Heart right ventricle (tissue), 16 donors: Measurements from ENCODE around the gene SOX4. TPM values are rescaled to one million over a fixed set of nuclear protein-coding genes. Genes with fewer than 3 reads are reported as not detected.

Experiments used
- ATAC-seq, 8 donors: fragments of 200-7000 bp; cut with Tn5 transposase; one replicate each; pipeline ENCODE4 v1.9.1; 2020; ENCODE audit warnings: mild to moderate bottlenecking in 8 of 8, moderate library complexity in 8 of 8, moderate number of reproducible peaks in 1 of 8
- DNase-seq, 2 donors: peaks; one replicate each; pipeline ENCODE4 v3.0.0-alpha.2; 2020
- H3K27ac ChIP-seq, 10 donors: fragments of 200-600 bp; sonication (generic) in 2 of 10; one replicate each; pipeline versions ENCODE4 v1.5.0 to v1.8.0; 2020 to 2022; ENCODE audit warnings: mild to moderate bottlenecking in 3 of 10
- H3K27me3 ChIP-seq, 7 donors: fragments of 200-600 bp; one replicate each; pipeline ENCODE4 v1.8.0; 2021 to 2022; ENCODE audit warnings: mild to moderate bottlenecking in 2 of 7
- H3K36me3 ChIP-seq, 9 donors: fragments of 200-600 bp; sonication (generic) in 1 of 9; one replicate each; pipeline versions ENCODE4 v1.5.0 to v1.8.0; 2020 to 2022; ENCODE audit warnings: mild to moderate bottlenecking in 2 of 9
- H3K4me1 ChIP-seq, 9 donors: fragments of 200-600 bp; sonication (generic) in 1 of 9; one replicate each; pipeline versions ENCODE4 v1.5.0 to v1.8.0; 2020 to 2022; ENCODE audit warnings: mild to moderate bottlenecking in 4 of 9
- H3K4me3 ChIP-seq, 10 donors: fragments of 200-600 bp; sonication (generic) in 2 of 10; one replicate each; pipeline versions ENCODE4 v1.5.0 to v1.8.0; 2020 to 2022; ENCODE audit warnings: mild to moderate bottlenecking in 7 of 10, moderate library complexity in 2 of 10
- H3K9me3 ChIP-seq, 11 donors: fragments of 200-600 bp in 10 of 11; sonication (generic) in 2 of 11; one replicate each; pipeline versions ENCODE4 v1.5.0 to v1.8.0; 2013 to 2022; ENCODE audit warnings: mild to moderate bottlenecking in 2 of 11, control low read depth in 1 of 11, moderate library complexity in 1 of 11
- WGBS, 2 donors: extraction: QIAGEN DNeasy Blood & Tissue Kit; methylation state at CpG; one replicate each; pipeline ENCODE4 v1.1.7; 2013; ENCODE audit warnings: inconsistent platforms in 1 of 2; 5-methylcytosine and 5-hydroxymethylcytosine counted together
- intact Hi-C, 10 donors: fragments of 100-400 bp; cut with DNase I; formaldehyde crosslinking; loops; one replicate each; pipeline versions ENCODE4 v1.11.1 to v1.14.2; 2022
- polyA plus RNA-seq, 2 donors: library from polyadenylated mRNA; stranded (reverse); fragments of 200-250 nt; gene quantifications; one replicate each; pipeline ENCODE4 v1.2.3, GENCODE V29; 2013
- total RNA-seq, 10 donors: library from RNA; stranded (reverse); fragmentation: NEBNext Ultra II Directional in 3 of 10; extraction: Animal tissue kit (Norgen Biotek cat#: 25700) in 3 of 10; gene quantifications; one replicate each; pipeline versions ENCODE4 v1.2.1 to v1.2.4, GENCODE V29; 2021 to 2023
- TF ChIP-seq, protein P1 (sequence below), 9 donors: fragments of 200-600 bp; sonication (generic) in 2 of 9; IDR thresholded peaks; one replicate each; pipeline versions ENCODE4 v1.5.0 to v1.8.0; 2021 to 2022; ENCODE audit warnings: antibody characterized with exemption in 9 of 9, mild to moderate bottlenecking in 5 of 9, moderate library complexity in 1 of 9
- donor health status: Arrhythmogenic right ventricular cardiomyopathy.
- donor health status: ischemic (EF 13 %, LVEDD 7.1; RV severe dilation, severe dysfunction).
- donor health status: healthy with polysubstance abuse.
- donor health status: DM: no; HTN: yes; CAD: no.
- donor health status: DM: no; HTN: no; CAD: no.
- donor health status: ischemic (EF 25% LVEDD 6.9; RV normal size, moderate dysfunction).
- donor health status: ischemic (EF 25% LVEDD 5.7; RV mildly dilated, moderate dysfunction).
- donor health status: healthy.
- donor health status: DM: yes; HTN: yes; CAD: no.
- donor health status: Ischemic cardiomyopathy.
- donor health status: ischemic (EF 35%, LVEDD 5.7; RV mildly dilated, moderate dysfunction).
- donor health status: nonischemic (EF 11% LVEDD 7.7; RV severe dilation, severe dysfunction).
- donor health status: DM: yes; HTN: yes; CAD: no.
- donor health status: PGD.
- donor health status: ischemic (EF 29% LVEDD 5.4; RV normal size, mild dysfunction).
- donor health status: nonischemic (EF 23%, LVEDD 6.1; RV moderate dilation, normal function).

SOX4 gene
- total and polyA plus RNA-seq, 12 donors, result 2.6 to 19.1 (median 7.1) TPM

- intact Hi-C loops, result no loop called here
- Histone ChIP-seq H3K27ac (peak overlapping the region in 1 of 10 donors; percentile 63), H3K9me3 (no peaks in the 10 kb centered on the region), H3K36me3 (no peaks in the 10 kb centered on the region), H3K27me3 (no peaks in the 10 kb centered on the region), H3K4me3 (no peak overlapping the region), H3K4me1 (peaks cover 0 to 12% (median 0%) of the 10 kb centered on the region in 9 donors)
- WGBS, 2 donors, result 98% methylated on average over 9 of the region's 9 CpGs
- no peak for DNase-seq
- TF ChIP-seq, protein P1, sequence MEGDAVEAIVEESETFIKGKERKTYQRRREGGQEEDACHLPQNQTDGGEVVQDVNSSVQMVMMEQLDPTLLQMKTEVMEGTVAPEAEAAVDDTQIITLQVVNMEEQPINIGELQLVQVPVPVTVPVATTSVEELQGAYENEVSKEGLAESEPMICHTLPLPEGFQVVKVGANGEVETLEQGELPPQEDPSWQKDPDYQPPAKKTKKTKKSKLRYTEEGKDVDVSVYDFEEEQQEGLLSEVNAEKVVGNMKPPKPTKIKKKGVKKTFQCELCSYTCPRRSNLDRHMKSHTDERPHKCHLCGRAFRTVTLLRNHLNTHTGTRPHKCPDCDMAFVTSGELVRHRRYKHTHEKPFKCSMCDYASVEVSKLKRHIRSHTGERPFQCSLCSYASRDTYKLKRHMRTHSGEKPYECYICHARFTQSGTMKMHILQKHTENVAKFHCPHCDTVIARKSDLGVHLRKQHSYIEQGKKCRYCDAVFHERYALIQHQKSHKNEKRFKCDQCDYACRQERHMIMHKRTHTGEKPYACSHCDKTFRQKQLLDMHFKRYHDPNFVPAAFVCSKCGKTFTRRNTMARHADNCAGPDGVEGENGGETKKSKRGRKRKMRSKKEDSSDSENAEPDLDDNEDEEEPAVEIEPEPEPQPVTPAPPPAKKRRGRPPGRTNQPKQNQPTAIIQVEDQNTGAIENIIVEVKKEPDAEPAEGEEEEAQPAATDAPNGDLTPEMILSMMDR (IDR thresholded peaks at IDR 0.05), result no peak
- no peak for ATAC-seq
Measured at GRCh38 chr6:21633511-21634109, 40.1 kb downstream of the SOX4 start.

DNA sequence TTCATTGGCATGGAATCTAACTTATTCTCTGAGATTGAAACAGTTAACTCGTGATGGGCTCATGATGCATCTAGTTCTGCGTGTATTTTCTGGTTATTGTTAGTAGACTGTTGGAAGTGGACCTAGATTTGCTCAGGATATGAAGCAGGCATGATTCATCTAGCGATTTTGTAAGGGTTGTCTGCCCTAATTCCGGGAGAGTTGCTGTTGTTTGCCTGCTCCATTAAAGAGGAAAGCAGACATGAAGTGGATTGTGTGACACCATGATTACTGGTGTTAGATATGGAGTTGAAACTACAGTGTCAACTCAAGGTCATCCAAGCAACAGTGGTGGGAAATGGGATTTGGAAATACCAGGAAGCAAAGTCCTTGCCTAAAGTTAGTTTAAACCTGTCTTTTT is 41.0 kb downstream of the SOX4 start:
- no peaks in the 10 kb centered on the region for H3K9me3 ChIP-seq
- DNase-seq, result no peak
- H3K36me3 ChIP-seq, result no peaks in the 10 kb centered on the region
- intact Hi-C loops, result no loop called here
- H3K4me1 ChIP-seq, result peaks cover 0 to 12% (median 0%) of the 10 kb centered on the region in 9 donors
- peak in 6 of 8 donors; percentile 24 to 73 (median 54) for ATAC-seq
- H3K27me3 ChIP-seq, result no peaks in the 10 kb centered on the region
- peak overlapping the region in 3 of 10 donors; percentile 36 to 75 (median 47) for H3K27ac ChIP-seq
- WGBS, 2 donors, result 30 to 35% methylated on average over 4 of the region's 4 CpGs
- H3K4me3 ChIP-seq, result no peak overlapping the region
- TF ChIP-seq, protein P1 (IDR thresholded peaks at IDR 0.05), result no peak

- no peak for ATAC-seq
- Histone ChIP-seq H3K36me3 (no peaks in the 10 kb centered on the region), H3K4me1 (peaks cover 0 to 12% (median 0%) of the 10 kb centered on the region in 9 donors), H3K27me3 (no peaks in the 10 kb centered on the region), H3K27ac (no peak overlapping the region), H3K4me3 (no peak overlapping the region), H3K9me3 (peaks cover 0 to 5% (median 0%) of the 10 kb centered on the region in 11 donors)
- TF ChIP-seq, protein P1 (IDR thresholded peaks at IDR 0.05), result no peak
- intact Hi-C loops, result no loop called here
- no peak for DNase-seq
Measured at GRCh38 chr6:21636876-21637275, 43.3 kb downstream of the SOX4 start.

- Histone ChIP-seq H3K9me3 (peaks cover 0 to 13% (median 0%) of the 10 kb centered on the region in 11 donors), H3K4me1 (peaks cover 0 to 7% (median 0%) of the 10 kb centered on the region in 9 donors), H3K4me3 (no peak overlapping the region), H3K27ac (no peak overlapping the region), H3K36me3 (no peaks in the 10 kb centered on the region), H3K27me3 (no peaks in the 10 kb centered on the region)
- TF ChIP-seq, protein P1 (IDR thresholded peaks at IDR 0.05), result no peak
- 76 to 79% methylated on average over 5 of the region's 5 CpGs for WGBS, 2 donors
- intact Hi-C loops, result no loop called here
- no peak for DNase-seq
- ATAC-seq, result no peak
Measured at GRCh38 chr6:21639316-21639715, 45.8 kb downstream of the SOX4 start.
